Epithelial cell of proximal tubule (primary cell): ENCODE data around the gene IGFBP4. TPM values are rescaled to one million over a fixed set of nuclear protein-coding genes. Genes with fewer than 3 reads are reported as not detected.

Experiments used
- DNase-seq: peaks from one replicate; pipeline ENCODE4 v3.0.0-alpha.2; 2011; ENCODE audit warnings: low read depth
- H3K4me3 ChIP-seq: 2 replicates; pipeline ENCODE4 v1.5.1; 2011; ENCODE audit warnings: low read depth, mild to moderate bottlenecking, low read length
- total RNA-seq: library from RNA; depleted of rRNA; stranded (reverse); fragments of >200 nt; gene quantifications from 2 replicates; pipeline ENCODE4 v1.2.3, GENCODE V29; 2015
- TF ChIP-seq, protein P1 (sequence below): conservative IDR thresholded peaks from 2 replicates; pipeline ENCODE4 v1.5.1; 2012; ENCODE audit warnings: low read depth, mild to moderate bottlenecking, low read length

Gene IGFBP4
- total RNA-seq, 1 donor from 2014 or later, result 67.7 TPM

DNA sequence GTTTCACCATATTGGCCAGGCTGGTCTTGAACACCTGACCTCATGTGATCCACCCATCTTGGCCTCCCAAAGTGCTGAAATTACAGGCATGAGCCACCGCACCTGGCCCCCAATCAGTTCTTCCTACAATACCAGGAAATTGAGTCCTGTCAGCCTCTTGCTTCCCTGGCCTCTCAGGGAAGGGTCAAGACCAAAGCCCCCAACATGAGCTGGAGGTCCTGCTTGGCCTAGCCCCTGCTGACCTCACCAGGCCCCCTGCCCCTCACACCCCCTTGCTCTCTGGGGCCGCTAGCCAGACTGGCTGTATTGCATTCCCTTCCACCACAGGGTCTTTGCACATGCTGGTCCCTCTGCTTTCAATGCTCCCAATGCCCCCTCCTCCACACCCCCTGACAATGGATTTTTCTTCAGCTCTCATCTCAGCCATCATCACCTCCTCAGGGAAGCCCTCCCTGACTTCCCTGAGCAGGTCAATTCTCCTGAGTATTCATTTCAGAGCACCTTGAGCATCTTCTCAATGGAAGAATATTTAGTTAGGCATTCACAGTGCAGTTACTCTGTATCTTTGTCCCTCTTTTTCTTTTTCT, 24.1 kb downstream of the IGFBP4 start:
- TF ChIP-seq, protein P1, sequence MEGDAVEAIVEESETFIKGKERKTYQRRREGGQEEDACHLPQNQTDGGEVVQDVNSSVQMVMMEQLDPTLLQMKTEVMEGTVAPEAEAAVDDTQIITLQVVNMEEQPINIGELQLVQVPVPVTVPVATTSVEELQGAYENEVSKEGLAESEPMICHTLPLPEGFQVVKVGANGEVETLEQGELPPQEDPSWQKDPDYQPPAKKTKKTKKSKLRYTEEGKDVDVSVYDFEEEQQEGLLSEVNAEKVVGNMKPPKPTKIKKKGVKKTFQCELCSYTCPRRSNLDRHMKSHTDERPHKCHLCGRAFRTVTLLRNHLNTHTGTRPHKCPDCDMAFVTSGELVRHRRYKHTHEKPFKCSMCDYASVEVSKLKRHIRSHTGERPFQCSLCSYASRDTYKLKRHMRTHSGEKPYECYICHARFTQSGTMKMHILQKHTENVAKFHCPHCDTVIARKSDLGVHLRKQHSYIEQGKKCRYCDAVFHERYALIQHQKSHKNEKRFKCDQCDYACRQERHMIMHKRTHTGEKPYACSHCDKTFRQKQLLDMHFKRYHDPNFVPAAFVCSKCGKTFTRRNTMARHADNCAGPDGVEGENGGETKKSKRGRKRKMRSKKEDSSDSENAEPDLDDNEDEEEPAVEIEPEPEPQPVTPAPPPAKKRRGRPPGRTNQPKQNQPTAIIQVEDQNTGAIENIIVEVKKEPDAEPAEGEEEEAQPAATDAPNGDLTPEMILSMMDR, result no peak
- DNase-seq, result no peak

GRCh38 chr17:40468560-40468959, 25.3 kb downstream of the IGFBP4 start:
- no peak for DNase-seq
- TF ChIP-seq, protein P1, result no peak
- H3K4me3 ChIP-seq, result no peak overlapping the region

More for the DNA sequence above, 24.1 kb downstream of the IGFBP4 start:
- H3K4me3 ChIP-seq, result no peak overlapping the region

DNA sequence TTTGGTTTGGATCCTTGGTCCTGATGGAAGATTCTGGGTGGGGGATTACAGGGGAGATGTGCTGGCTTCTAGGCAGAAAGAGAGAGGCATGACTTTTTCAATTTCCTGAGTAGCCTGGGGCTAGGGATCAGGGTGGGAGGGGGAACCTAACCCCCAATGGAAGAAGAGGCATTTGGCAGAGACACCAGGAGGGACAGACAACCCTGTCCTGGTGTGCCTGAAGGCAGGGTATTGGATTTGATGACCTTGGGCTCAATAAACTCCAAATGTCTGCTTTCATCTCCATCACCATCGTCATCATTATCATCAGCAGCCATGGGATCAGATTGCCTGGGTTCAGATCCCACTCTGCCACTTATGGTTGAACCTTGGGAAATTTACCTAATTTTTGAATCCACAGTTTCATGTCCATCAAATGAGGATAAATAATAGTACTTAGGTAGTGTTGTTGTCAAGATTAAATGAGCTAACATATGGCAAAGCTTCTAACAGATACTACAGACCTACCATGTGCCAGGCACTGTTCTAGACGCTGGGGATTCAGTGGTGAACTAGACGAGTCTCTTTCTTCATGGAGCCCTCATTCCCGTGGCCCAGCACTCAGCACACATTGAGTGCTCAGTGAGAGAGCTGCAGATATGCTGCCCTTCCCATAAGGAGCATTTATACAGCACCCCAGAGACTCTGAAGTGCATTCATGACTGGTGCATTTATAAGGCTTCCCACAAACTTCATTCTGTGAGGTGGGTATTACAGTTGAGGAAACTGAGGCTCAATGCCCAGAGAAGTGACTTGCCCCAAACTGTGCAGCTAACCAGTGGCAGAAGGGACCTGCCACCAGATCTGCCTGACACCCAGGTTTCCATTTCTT, 26.8 kb downstream of the IGFBP4 start:
- TF ChIP-seq, protein P1, result no peak
- no peak overlapping the region for H3K4me3 ChIP-seq
- DNase-seq, result no peak

- DNase-seq, result no peak
- TF ChIP-seq, protein P1, result no peak
- no peak overlapping the region for H3K4me3 ChIP-seq
Measured at GRCh38 chr17:40470932-40471828, 27.9 kb downstream of the IGFBP4 start.

DNA sequence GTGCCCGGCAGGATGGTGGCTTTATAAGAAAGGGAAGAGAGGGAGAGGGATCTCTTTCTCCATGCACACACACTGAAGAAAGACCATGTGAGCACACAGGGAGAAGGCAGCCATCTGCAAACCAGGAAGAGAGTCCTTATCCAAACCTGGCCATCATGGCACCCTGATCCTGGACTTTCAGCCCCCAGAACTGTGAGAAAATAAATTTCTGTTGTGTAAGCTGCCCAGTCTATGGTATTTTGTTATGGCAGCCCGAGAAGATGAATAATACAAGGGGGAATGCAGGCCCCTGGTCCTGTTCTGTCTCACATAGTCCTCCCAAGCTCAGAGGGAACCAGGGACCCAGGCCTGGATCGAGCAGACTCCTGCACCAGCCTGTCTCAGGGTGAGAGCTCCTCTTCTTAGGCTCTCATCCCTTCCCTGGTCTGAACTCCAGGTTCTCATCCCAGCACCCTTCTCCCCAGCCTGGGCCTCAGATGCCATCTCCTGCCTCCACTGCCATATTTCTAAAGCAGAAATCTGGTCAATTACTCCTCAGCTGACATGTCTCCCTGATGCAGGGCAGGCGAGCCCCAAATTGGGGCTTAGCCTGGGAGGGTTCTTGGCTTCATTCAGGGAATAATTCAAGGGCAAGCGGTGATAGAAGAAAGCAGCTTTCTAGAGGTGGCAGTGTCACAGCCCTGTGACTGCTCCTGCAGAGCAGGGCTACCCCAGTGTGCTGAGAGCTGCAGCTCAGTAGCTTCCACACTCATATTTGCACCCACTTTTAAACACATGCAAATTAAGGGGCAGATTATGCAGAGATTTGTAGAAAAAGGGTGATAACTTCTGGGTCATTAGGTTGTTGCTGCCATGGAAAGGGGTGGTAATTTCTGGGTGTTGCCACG, 28.8 kb downstream of the IGFBP4 start:
- TF ChIP-seq, protein P1, result no peak
- no peak for DNase-seq
- H3K4me3 ChIP-seq, result no peak overlapping the region
